Measurements from ENCODE around the gene OSBPL7. TPM values are rescaled to one million over a fixed set of nuclear protein-coding genes. Genes with fewer than 3 reads are reported as not detected.

OSBPL7 gene
- total RNA-seq, 1 experiment from 2014 or later, result 46.8 TPM

DNA sequence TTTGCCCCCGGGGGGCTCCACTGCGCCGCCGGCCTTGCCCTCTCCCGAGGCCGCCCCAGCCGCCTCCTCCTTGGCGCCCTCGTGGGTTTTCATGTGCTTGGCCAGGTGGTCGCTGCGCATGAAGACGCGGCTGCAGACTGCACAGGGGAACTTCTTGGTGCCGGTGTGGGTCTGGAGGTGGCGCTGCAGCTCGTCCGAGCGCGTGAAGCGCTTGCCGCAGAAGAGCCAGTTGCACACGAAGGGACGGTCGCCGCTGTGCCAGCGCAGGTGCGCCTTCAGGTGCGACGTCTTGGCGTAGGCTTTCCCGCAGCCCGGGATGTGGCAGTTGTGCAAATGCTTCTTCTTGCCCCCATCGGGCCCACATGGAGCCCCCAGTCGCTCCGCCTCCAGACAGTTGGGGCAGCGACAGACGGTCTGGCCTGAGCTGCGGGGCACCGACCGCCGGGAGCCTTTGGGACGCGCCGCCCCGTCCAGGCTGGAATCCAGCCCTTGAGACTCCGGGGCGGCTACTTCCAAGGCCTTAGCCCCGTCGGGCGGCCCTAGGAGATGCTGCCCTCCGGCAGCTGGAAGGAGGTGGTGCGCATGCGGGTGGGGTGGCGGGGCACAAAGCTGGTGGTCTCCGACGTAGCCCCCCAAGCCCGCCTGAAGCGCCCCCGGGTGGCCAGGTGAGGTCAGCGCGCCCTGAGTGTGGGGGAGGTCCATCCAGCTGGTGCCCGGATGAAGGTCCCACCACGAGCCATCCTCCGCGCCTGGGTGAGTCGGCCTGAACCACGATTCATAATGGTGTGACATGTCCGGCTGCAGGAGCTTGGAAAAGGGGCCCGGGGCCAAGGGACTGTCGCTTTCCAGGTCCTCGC is 26.0 kb upstream of the OSBPL7 start:
- peaks cover 35% of the 10 kb centered on the region for H3K4me1 ChIP-seq

DNA sequence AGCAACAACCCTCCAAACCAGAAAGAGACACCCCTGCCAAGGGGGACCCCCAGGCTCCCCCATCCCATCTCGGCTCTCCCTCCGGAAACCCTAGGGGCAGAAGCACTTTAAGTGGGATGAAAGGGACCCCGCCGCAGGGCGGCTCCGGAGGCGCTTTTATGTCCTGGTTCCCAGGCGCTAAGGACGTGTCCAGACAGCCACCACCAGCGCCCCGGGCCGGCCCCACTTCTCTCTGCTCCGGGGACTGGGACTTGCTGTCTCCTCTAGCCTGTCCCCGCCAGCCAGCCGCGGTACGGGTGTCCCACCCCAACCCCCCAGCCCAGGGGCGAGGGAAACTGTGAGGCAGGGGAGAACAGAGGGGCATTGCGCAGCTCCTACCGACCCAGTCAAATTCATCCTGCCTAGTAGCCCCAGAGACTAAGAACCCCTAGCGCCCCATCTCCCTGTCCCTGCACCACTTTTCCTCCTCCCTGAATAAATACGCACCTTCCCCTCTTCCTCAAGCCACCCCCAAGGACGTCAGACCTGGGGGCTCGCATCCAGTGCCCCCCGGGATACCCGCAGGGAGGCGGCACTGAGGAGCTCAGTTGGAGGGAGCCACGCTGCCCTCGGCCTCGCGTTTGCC is 25.2 kb upstream of the OSBPL7 start:
- Mint-ChIP-seq H3K36me3 (ENCODE audit: insufficient read depth, unreplicated experiment) (peaks cover 27% of the 10 kb centered on the region), H3K4me1 (ENCODE audit: low read depth, unreplicated experiment) (peaks cover 45% of the 10 kb centered on the region), H3K27me3 (ENCODE audit: insufficient read depth, unreplicated experiment) (no peaks in the 10 kb centered on the region), H3K9me3 (ENCODE audit: unreplicated experiment) (no peaks in the 10 kb centered on the region), H3K4me3 (ENCODE audit: unreplicated experiment) (peak overlapping the region; percentile 45), H3K27ac (ENCODE audit: unreplicated experiment) (peak overlapping the region; percentile 14)
- CTCF ChIA-PET, result interaction anchor here (0.7 to 14.0 kb wide), 3 partner anchors 11 to 124 kb away, joined by 4 to 904 read pairs (median 10); partner anchors contain the start of genes CDK5RAP3 and SP2
- BruUV-seq (replicated peaks), result no TSS peak
- TF ChIP-seq, protein P1, sequence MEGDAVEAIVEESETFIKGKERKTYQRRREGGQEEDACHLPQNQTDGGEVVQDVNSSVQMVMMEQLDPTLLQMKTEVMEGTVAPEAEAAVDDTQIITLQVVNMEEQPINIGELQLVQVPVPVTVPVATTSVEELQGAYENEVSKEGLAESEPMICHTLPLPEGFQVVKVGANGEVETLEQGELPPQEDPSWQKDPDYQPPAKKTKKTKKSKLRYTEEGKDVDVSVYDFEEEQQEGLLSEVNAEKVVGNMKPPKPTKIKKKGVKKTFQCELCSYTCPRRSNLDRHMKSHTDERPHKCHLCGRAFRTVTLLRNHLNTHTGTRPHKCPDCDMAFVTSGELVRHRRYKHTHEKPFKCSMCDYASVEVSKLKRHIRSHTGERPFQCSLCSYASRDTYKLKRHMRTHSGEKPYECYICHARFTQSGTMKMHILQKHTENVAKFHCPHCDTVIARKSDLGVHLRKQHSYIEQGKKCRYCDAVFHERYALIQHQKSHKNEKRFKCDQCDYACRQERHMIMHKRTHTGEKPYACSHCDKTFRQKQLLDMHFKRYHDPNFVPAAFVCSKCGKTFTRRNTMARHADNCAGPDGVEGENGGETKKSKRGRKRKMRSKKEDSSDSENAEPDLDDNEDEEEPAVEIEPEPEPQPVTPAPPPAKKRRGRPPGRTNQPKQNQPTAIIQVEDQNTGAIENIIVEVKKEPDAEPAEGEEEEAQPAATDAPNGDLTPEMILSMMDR (IDR thresholded peaks at IDR 0.05; ENCODE audit: insufficient read depth in 1 of 2, low read depth in 1 of 2, low read length in 1 of 2, severe bottlenecking in 1 of 2, unreplicated experiment in 1 of 2), result no peak
- no peaks in the 10 kb centered on the region for H3K9me3 ChIP-seq
- intact Hi-C loops (cut with micrococcal nuclease; ENCODE audit: unreplicated experiment), result no loop called here
- H3K27me3 ChIP-seq (replicated peaks; ENCODE audit: control insufficient read depth, insufficient read depth, low read length), result no peaks in the 10 kb centered on the region
- H3K4me1 ChIP-seq, result peaks cover 41% of the 10 kb centered on the region
- no peak overlapping the region for H3K4me3 ChIP-seq (ENCODE audit: low read depth, low read length)
- POLR2A ChIA-PET, result no interaction called here
- no peaks in the 10 kb centered on the region for H3K36me3 ChIP-seq (ENCODE audit: control insufficient read depth, insufficient read depth, low read length)
- DNase-seq, result no peak

More for the DNA sequence above, 26.0 kb upstream of the OSBPL7 start:
- Histone ChIP-seq H3K4me3 (ENCODE audit: low read depth, low read length) (no peak overlapping the region), H3K36me3 (ENCODE audit: control insufficient read depth, insufficient read depth, low read length) (no peaks in the 10 kb centered on the region), H3K9me3 (no peaks in the 10 kb centered on the region), H3K27me3 (replicated peaks; ENCODE audit: control insufficient read depth, insufficient read depth, low read length) (no peaks in the 10 kb centered on the region)
- Mint-ChIP-seq H3K36me3 (ENCODE audit: insufficient read depth, unreplicated experiment) (peaks cover 27% of the 10 kb centered on the region), H3K27ac (ENCODE audit: unreplicated experiment) (peak overlapping the region; percentile 14), H3K4me3 (ENCODE audit: unreplicated experiment) (peak overlapping the region; percentile 45), H3K9me3 (ENCODE audit: unreplicated experiment) (no peaks in the 10 kb centered on the region), H3K4me1 (ENCODE audit: low read depth, unreplicated experiment) (peaks cover 43% of the 10 kb centered on the region), H3K27me3 (ENCODE audit: insufficient read depth, unreplicated experiment) (no peaks in the 10 kb centered on the region)
- CTCF ChIA-PET, result interaction anchor here (0.5 to 14.0 kb wide), 8 partner anchors 10 to 306 kb away, joined by 3 to 904 read pairs (median 4); partner anchors contain the start of genes CDK5RAP3, LRRC46, MRPL10 and SP2
- intact Hi-C loops (cut with micrococcal nuclease; ENCODE audit: unreplicated experiment), result no loop called here
- no TSS peak for BruUV-seq (replicated peaks)
- TF ChIP-seq, protein P1 (IDR thresholded peaks at IDR 0.05; ENCODE audit: insufficient read depth in 1 of 2, low read depth in 1 of 2, low read length in 1 of 2, severe bottlenecking in 1 of 2, unreplicated experiment in 1 of 2), result peak; percentile 53 to 77
- POLR2A ChIA-PET, result no interaction called here
- no peak for DNase-seq

DNA sequence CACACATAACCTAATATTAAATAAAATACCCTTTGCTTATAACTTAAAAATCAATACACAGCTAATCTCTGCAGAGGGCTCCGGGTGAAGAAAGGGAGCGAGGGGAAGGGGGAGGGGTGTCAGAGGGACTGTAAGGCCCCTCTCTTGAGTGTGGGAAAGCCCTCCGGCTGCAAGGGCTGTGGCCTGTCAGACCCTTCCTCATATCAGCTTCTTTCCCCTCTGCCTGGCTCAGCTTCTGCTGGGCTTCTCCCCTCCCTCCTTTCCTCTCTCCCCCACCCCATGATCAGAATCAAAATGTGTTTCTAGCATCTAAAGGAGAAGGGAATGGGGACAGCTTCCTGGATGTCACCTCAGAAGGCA is 24.1 kb upstream of the OSBPL7 start:
- Histone ChIP-seq H3K36me3 (ENCODE audit: control insufficient read depth, insufficient read depth, low read length) (no peaks in the 10 kb centered on the region), H3K27me3 (replicated peaks; ENCODE audit: control insufficient read depth, insufficient read depth, low read length) (no peaks in the 10 kb centered on the region), H3K4me3 (ENCODE audit: low read depth, low read length) (no peak overlapping the region), H3K4me1 (peaks cover 45% of the 10 kb centered on the region), H3K9me3 (no peaks in the 10 kb centered on the region)
- H3K27ac Mint-ChIP-seq (ENCODE audit: unreplicated experiment), result no peak overlapping the region
- POLR2A ChIA-PET, result no interaction called here
- CTCF ChIA-PET, result interaction anchor here (1.2 to 14.0 kb wide), 3 partner anchors 20 to 125 kb away, joined by 3 to 904 read pairs (median 8); partner anchors contain the start of genes CDK5RAP3 and SP2
- peaks cover 52% of the 10 kb centered on the region for H3K4me1 Mint-ChIP-seq (ENCODE audit: low read depth, unreplicated experiment)
- no peak for DNase-seq
- TF ChIP-seq, protein P1 (IDR thresholded peaks at IDR 0.05; ENCODE audit: insufficient read depth in 1 of 2, low read depth in 1 of 2, low read length in 1 of 2, severe bottlenecking in 1 of 2, unreplicated experiment in 1 of 2), result no peak
- H3K4me3 Mint-ChIP-seq (ENCODE audit: unreplicated experiment), result no peak overlapping the region
- no peaks in the 10 kb centered on the region for H3K9me3 Mint-ChIP-seq (ENCODE audit: unreplicated experiment)
- intact Hi-C loops (cut with micrococcal nuclease; ENCODE audit: unreplicated experiment), result no loop called here
- BruUV-seq (replicated peaks), result no TSS peak
- H3K27me3 Mint-ChIP-seq (ENCODE audit: insufficient read depth, unreplicated experiment), result no peaks in the 10 kb centered on the region
- peaks cover 30% of the 10 kb centered on the region for H3K36me3 Mint-ChIP-seq (ENCODE audit: insufficient read depth, unreplicated experiment)
